ENCODE results near the gene SPEM3.

The SPEM3 gene

GRCh38 chr17:7428557-7428956 is at the start of gene SPEM3:
Gene SPEM3, plus strand, starts transcription at chr17:7428857. Its CDS starts 46 bp downstream, at chr17:7428903.
- DNase-seq = no peak

DNA sequence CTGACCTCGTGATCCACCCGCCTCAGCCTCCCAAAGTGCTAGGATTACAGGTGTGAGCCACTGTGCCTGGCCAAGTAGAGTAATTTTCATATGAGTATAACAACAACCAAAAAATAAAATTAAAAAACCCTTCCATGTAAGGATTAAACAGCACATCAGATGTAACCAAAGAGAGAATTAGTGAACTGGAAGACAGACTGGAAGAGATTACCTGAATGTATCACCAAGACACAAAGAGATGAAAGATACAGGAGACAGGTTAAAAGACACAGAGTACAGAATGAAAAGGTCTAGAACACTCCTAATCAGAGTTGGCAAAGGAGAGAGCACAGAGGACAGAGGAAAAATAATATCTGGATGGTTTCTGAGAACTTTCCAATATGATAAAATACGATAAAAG is 49.5 kb upstream of the SPEM3 start:
- no peak for DNase-seq

GRCh38 chr17:7380321-7380720 is 48.3 kb upstream of the SPEM3 start:
- no peak for DNase-seq

DNA sequence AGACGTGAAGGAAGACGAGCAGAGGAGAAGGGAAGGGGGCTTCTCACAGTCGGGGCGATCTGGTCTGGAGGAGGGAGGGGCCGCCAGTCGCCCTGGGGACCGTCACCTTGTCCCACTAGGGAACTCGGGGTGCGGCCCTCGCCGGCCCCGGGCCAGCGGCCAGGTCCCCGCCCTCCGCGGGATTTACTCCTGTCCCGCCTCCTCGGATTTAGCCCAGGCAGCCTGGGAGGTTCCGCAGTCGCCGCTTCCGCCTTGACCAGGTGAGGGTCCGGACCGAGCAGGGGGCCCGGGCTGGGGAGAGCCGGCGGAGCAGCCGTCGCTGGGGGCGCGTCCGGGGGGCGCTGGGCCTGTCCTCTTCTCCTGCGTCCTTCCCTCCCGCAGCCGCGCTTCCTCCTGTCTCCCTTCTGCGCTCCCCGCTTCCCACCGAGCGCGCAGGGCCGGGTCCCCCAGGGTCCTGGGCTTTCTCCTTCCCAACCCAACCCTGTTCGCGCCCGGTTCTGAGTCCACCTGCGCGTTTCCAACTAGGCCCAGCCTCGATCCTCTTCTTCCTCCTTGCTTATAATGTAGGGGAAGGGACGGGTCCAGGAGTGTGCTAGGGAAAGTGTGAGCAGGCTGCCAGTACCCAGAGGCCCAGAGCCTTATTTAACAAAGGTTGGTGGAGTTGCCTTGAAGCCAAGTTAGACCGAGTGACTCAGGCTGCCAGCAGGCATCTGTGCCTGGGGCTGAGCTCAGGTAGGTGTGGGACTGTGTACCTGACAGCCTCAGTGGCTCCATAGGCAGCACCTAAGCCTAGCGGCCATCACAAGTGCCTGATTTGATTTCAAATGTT is 47.6 kb upstream of the SPEM3 start, which contains the start of gene TNK1:
TNK1 (plus strand) TSS at position 235 of the 829 bp plus-strand sequence. CDS start 1,838 bp downstream, outside the sequence.
- no peak for DNase-seq

- DNase-seq = no peak
Observed at GRCh38 chr17:7382901-7383300, 45.8 kb upstream of the SPEM3 start.

- no peak for DNase-seq
Observed at GRCh38 chr17:7383371-7383741, 45.3 kb upstream of the SPEM3 start.

DNA sequence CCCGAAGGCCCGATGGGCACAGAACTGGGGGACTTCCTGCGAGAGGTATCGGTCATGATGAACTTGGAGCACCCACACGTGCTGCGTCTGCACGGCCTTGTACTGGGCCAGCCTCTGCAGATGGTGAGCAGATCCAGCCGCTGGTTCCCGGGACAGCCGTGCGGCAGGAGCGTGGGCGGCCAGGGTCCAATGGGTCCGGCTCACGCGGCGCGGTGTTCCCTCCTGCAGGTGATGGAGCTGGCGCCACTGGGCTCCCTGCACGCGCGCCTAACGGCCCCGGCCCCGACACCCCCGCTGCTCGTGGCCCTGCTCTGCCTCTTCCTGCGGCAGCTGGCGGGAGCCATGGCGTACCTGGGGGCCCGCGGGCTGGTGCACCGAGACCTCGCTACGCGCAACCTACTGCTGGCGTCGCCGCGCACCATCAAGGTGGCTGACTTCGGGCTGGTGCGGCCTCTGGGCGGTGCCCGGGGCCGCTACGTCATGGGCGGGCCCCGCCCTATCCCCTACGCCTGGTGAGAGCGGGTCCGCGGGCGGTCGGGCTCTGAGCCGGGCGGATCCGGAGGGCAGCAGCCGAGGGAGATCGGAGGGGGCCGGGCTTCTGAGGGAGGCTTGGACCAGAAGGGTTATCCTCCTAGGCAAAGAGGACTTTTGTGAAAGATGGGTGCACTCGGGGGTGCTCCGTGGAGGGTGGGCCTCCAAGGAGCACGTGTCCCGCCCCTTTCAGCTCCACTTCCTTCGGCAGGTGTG is 44.7 kb upstream of the SPEM3 start:
- DNase-seq = no peak

- no peak for DNase-seq
Observed at GRCh38 chr17:7384489-7385081, 44.1 kb upstream of the SPEM3 start.

DNA sequence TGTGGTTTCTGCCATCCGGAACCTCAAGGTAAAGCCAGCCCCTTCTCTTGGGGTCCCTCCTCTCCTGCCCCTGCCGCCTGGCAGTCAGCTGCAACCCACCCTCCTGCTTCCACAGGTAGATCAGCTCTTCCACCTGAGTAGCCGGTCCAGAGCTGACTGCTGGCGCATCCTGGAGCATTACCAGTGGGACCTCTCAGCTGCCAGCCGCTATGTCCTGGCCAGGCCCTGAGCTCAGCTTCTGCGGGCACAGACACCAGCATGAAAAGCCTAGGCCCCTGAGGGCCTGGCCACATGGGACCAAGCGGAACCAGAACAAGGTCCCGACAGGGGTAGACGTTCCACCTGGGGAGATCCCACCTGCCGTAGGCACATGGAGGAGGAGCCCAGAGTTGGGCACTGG is 39.8 kb upstream of the SPEM3 start:
- DNase-seq = no peak

GRCh38 chr17:7389924-7390910 is 38.4 kb upstream of the SPEM3 start:
- DNase-seq = no peak

- no peak for DNase-seq
Observed at GRCh38 chr17:7391307-7391706, 37.4 kb upstream of the SPEM3 start.

GRCh38 chr17:7392696-7393612 is 35.7 kb upstream of the SPEM3 start:
- DNase-seq = no peak

GRCh38 chr17:7393613-7394451 is 34.8 kb upstream of the SPEM3 start:
- no peak for DNase-seq

DNA sequence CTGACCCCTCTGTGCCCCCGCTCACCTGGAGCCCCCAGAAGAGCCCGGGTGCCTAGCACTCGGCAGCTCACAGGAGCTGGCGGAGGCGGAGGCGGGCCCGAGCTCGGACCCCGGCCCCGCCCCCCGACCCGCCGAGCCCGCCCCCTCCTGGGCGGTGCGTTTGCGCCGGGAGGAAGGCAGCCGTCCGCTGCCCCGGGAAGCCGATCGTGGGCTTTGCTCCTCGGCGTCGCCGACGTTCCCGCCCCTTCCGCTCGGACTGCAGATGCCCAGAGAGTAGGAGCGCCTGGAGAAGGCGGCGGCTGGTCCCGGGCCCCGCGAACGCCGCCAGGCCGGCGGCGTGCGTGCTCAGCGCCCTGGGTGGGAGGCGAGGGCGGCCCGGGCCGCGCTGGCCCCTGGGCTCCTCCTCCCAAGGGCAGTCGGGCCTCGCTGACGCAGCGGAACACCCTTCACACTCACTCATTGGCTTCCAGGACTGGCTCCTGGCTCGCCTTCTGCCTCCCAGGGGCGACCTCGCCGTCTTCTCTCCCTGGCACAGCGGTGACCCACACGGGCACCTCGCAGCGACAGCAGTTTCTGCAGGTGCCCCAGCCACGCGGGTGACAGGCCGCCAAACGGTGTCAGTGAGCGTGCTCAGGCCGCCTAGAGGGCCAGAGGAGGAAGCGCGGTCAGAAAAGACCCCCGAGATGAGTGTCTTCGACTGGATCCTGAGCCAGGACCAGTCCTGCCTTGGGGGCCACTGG is 34.0 kb upstream of the SPEM3 start, which contains the start of gene PLSCR3:
PLSCR3 (minus strand) TSS at position 74 of the 740 bp plus-strand sequence. CDS start 415 bp downstream, outside the sequence.
- DNase-seq = peak; percentile 11

- DNase-seq = no peak
Observed at GRCh38 chr17:7396147-7396546, 32.5 kb upstream of the SPEM3 start.

- no peak for DNase-seq
Observed at GRCh38 chr17:7398612-7399011, 30.0 kb upstream of the SPEM3 start.

DNA sequence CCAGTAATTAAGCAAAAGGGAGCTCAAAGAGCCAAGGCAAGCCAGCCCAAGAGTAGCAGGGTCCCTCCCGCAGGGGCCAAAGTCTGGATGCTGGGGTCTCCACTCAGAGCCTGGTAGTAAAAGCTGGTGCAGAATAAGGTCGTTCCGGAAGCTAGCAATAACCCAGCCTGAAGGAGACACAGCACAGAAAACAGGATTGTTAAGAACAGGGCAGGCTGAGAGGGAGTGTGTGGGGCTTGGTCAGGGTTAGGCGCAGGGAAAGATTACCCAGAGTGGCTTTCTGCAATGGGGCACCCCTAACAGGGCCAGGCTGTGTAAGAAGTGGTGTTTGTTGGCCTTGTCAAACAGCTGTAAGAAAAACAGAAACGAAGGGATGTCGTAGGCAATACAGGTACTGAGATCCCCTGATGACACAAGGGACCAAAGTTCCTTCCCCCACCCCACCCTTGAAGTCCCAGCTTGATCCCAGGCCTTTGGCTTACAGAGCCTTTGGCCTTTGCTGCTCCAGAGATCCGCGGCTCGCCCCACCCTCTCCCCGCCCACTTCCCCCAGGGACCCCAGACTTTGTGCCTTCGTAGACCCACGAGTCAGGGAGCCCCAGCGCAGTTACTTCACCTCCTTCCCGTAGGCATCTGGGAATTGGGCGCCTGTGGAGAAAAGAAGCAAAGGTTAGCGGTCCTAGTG is 25.5 kb upstream of the SPEM3 start:
- DNase-seq = no peak

DNA sequence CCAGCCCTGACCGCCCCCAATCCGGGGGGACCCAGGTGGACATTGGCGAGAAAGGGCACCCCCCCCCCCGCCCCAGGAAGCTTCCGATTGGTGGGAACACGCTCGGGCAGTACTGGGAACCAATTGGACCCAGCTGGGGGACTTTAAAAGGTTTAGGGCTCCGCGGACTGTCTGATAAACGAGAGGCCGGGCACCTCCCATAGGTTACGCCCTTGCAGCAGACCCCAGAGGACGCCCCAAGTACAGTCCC is 25.0 kb upstream of the SPEM3 start:
- no peak for DNase-seq

Measured in NCI-H2081 treated with DMSO at 0.1 percent for 48 hours (cell line).